Measurements from ENCODE around the gene PFAS.

DNA sequence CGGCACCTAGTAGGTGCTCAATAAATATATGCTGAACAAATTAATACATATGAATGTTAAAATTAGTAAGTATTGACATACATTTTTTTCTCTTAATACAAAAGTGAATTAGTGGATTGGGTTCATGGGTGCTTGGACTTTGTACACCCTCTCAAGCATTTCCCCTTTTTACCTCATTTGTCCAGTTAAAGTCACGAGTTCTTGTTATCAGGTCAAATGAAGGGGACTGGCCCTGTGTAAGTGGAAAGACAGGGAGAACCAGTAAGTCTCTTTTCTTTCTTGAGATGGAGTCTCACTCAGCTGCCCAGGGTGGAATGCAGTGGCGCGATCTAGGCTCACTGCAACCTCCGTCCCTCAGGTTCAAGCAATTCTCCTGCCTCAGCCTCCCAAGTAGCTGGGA is 25.7 kb downstream of the PFAS start:
- no peak for TF ChIP-seq CTCF (IDR thresholded peaks at IDR 0.05; ENCODE audit: insufficient read depth, low read depth, low read length)
- TF ChIP-seq EZH2 (IDR thresholded peaks at IDR 0.05; ENCODE audit: insufficient read depth, low read length) = no peak

All from astrocyte (in vitro differentiated cells and primary cell).